Astrocyte (in vitro differentiated cells and primary cell): ENCODE data around the gene ISX. TPM values are rescaled to one million over a fixed set of nuclear protein-coding genes. Genes with fewer than 3 reads are reported as not detected.

ENCODE experiments used
- DNase-seq: peaks from one replicate; pipeline ENCODE4 v3.0.0-alpha.2; 2010; ENCODE audit warnings: low read depth
- FAIRE-seq: peaks from 2 replicates; lab custom pipeline; 2011; peaks lifted over from hg19 to GRCh38; lab: Jason Lieb, UNC
- H2AFZ ChIP-seq: 2 replicates; pipeline ENCODE4 v1.6.0; 2012; ENCODE audit warnings: low read depth, low read length, inconsistent platforms
- H3K27ac ChIP-seq: 2 replicates; pipeline ENCODE4 v1.5.1; 2011; ENCODE audit warnings: low read depth, low read length, inconsistent platforms
- H3K27me3 ChIP-seq: 2 replicates; pipeline ENCODE4 v1.6.0; 2011; ENCODE audit warnings: low read length, inconsistent platforms; ENCODE audit not compliant: insufficient read depth
- H3K36me3 ChIP-seq: 2 replicates; pipeline ENCODE4 v1.5.1; 2011; ENCODE audit warnings: low read length, inconsistent platforms; ENCODE audit not compliant: insufficient read depth
- H3K4me1 ChIP-seq: 2 replicates; pipeline ENCODE4 v1.5.1; 2011; ENCODE audit warnings: low read length, inconsistent platforms; ENCODE audit not compliant: insufficient read depth
- H3K4me2 ChIP-seq: 2 replicates; pipeline ENCODE4 v1.6.0; 2012; ENCODE audit warnings: low read length, inconsistent platforms
- H3K4me3 ChIP-seq: 2 replicates; pipeline ENCODE4 v1.5.1; 2011; ENCODE audit warnings: low read depth, mild to moderate bottlenecking, low read length, inconsistent platforms; ENCODE audit not compliant: insufficient read depth
- H3K79me2 ChIP-seq: 2 replicates; pipeline ENCODE4 v1.6.0; 2012; ENCODE audit warnings: mild to moderate bottlenecking, low read length, inconsistent platforms; ENCODE audit not compliant: insufficient read depth
- H3K9ac ChIP-seq: 2 replicates; pipeline ENCODE4 v1.6.0; 2012; ENCODE audit warnings: mild to moderate bottlenecking, low read length, inconsistent platforms
- H3K9me3 ChIP-seq: 2 replicates; pipeline ENCODE4 v1.5.1; 2012; ENCODE audit warnings: low read depth, mild to moderate bottlenecking, low read length, inconsistent platforms; ENCODE audit not compliant: insufficient read depth
- H4K20me1 ChIP-seq: 2 replicates; pipeline ENCODE4 v1.6.0; 2012; ENCODE audit warnings: low read length, inconsistent platforms; ENCODE audit not compliant: insufficient read depth
- H3K27ac Mint-ChIP-seq: one replicate; pipeline ENCODE4 v1.8.0; 2021; ENCODE audit warnings: mild to moderate bottlenecking, mixed read lengths; ENCODE audit not compliant: unreplicated experiment
- H3K27me3 Mint-ChIP-seq: one replicate; pipeline ENCODE4 v1.8.0; 2021; ENCODE audit warnings: low read depth, mixed read lengths; ENCODE audit not compliant: unreplicated experiment
- H3K36me3 Mint-ChIP-seq: one replicate; pipeline ENCODE4 v1.8.0; 2021; ENCODE audit warnings: low read depth, mixed read lengths; ENCODE audit not compliant: unreplicated experiment
- H3K4me1 Mint-ChIP-seq: one replicate; pipeline ENCODE4 v1.8.0; 2021; ENCODE audit warnings: low read depth, mixed read lengths; ENCODE audit not compliant: unreplicated experiment
- H3K4me3 Mint-ChIP-seq: one replicate; pipeline ENCODE4 v1.8.0; 2021; ENCODE audit warnings: mild to moderate bottlenecking, moderate library complexity, mixed read lengths; ENCODE audit not compliant: unreplicated experiment
- H3K9me3 Mint-ChIP-seq: one replicate; pipeline ENCODE4 v1.8.0; 2021; ENCODE audit warnings: mild to moderate bottlenecking, mixed read lengths; ENCODE audit not compliant: unreplicated experiment
- CTCF ChIP-seq: IDR thresholded peaks from 2 replicates; pipeline ENCODE4 v1.5.1; 2011; ENCODE audit warnings: low read depth, mild to moderate bottlenecking, inconsistent platforms, low read length, moderate library complexity; ENCODE audit not compliant: insufficient read depth
- EZH2 ChIP-seq: IDR thresholded peaks from 2 replicates; pipeline ENCODE4 v1.6.1; 2012; ENCODE audit warnings: mild to moderate bottlenecking, low read length, inconsistent platforms; ENCODE audit not compliant: insufficient read depth
- total RNA-seq: library from RNA; stranded (reverse); gene quantifications from 2 replicates; pipeline ENCODE4 v1.2.1, GENCODE V29; 2021

ISX gene
- total RNA-seq, 1 donor from 2014 or later, result not detected

DNA sequence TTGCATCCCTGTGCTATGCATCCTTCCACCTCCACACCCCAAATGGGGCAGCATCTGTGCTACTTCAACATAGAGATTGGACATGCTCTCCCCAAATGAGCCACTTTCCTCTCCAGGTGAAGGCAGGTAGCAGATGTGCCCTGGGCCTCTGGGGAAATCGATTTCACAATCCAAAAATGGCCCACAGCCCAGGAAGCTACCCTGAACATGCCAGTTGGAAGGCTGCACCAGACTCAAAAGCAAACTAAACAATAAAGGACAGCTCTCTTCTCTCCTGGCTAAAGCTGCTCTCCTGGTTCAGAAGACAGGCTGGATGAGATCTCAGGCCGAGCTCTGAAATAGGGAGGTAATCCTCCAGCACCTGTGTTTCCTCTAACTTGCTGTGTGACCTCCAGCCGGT, 19.7 kb downstream of the ISX start:
- Histone ChIP-seq H3K36me3 (no peaks in the 10 kb centered on the region), H3K79me2 (no peaks in the 10 kb centered on the region), H3K9ac (no peak overlapping the region), H2AFZ (no peak overlapping the region), H3K9me3 (peaks cover 4% of the 10 kb centered on the region), H4K20me1 (no peaks in the 10 kb centered on the region), H3K27ac (no peak overlapping the region), H3K4me2 (no peak overlapping the region), H3K27me3 (no peaks in the 10 kb centered on the region), H3K4me3 (no peak overlapping the region), H3K4me1 (no peaks in the 10 kb centered on the region)
- Mint-ChIP-seq H3K4me3 (no peak overlapping the region), H3K27ac (no peak overlapping the region), H3K9me3 (peaks cover 13% of the 10 kb centered on the region), H3K36me3 (no peaks in the 10 kb centered on the region), H3K27me3 (peaks cover 31% of the 10 kb centered on the region), H3K4me1 (no peaks in the 10 kb centered on the region)
- DNase-seq (no peak), FAIRE-seq (no peak)
- TF ChIP-seq EZH2 (no peak), CTCF (no peak)

- no peaks in the 10 kb centered on the region for H3K4me1 ChIP-seq
- Mint-ChIP-seq H3K4me3 (no peak overlapping the region), H3K27ac (no peak overlapping the region), H3K27me3 (peaks cover 33% of the 10 kb centered on the region), H3K9me3 (peaks cover 16% of the 10 kb centered on the region), H3K36me3 (no peaks in the 10 kb centered on the region), H3K4me1 (no peaks in the 10 kb centered on the region)
- H4K20me1 ChIP-seq, result no peaks in the 10 kb centered on the region
- FAIRE-seq, result no peak
- no peak overlapping the region for H3K4me3 ChIP-seq
- no peak overlapping the region for H2AFZ ChIP-seq
- no peaks in the 10 kb centered on the region for H3K79me2 ChIP-seq
- H3K36me3 ChIP-seq, result no peaks in the 10 kb centered on the region
- H3K27ac ChIP-seq, result no peak overlapping the region
- H3K27me3 ChIP-seq, result no peaks in the 10 kb centered on the region
- no peak overlapping the region for H3K9ac ChIP-seq
- no peak for DNase-seq
- no peak for TF ChIP-seq CTCF
- TF ChIP-seq EZH2, result no peak
- no peak overlapping the region for H3K4me2 ChIP-seq
- no peaks in the 10 kb centered on the region for H3K9me3 ChIP-seq
Measured at GRCh38 chr22:35089139-35089538, 23.2 kb downstream of the ISX start.

GRCh38 chr22:35092406-35092805, 26.4 kb downstream of the ISX start:
- Mint-ChIP-seq H3K27me3 (peaks cover 11% of the 10 kb centered on the region), H3K27ac (no peak overlapping the region), H3K4me1 (peaks cover 4% of the 10 kb centered on the region), H3K36me3 (no peaks in the 10 kb centered on the region), H3K9me3 (peaks cover 12% of the 10 kb centered on the region), H3K4me3 (no peak overlapping the region)
- DNase-seq (no peak), FAIRE-seq (no peak)
- Histone ChIP-seq H3K79me2 (no peaks in the 10 kb centered on the region), H3K27ac (no peak overlapping the region), H3K4me1 (no peaks in the 10 kb centered on the region), H3K4me2 (no peak overlapping the region), H4K20me1 (no peaks in the 10 kb centered on the region), H3K4me3 (no peak overlapping the region), H3K9ac (no peak overlapping the region), H2AFZ (no peak overlapping the region), H3K36me3 (no peaks in the 10 kb centered on the region), H3K27me3 (no peaks in the 10 kb centered on the region), H3K9me3 (no peaks in the 10 kb centered on the region)
- no peak for TF ChIP-seq EZH2
- TF ChIP-seq CTCF, result no peak
